GM06990 (cell line): ENCODE data around the gene CALR3.

Experiments
- DNase-seq: peaks from one replicate; pipeline ENCODE4 v3.0.0-alpha.2; 2011; ENCODE audit not compliant: insufficient read length; ENCODE audit errors: extremely low read depth
- H3K27me3 ChIP-seq: replicated peaks from 2 replicates; pipeline ENCODE4 v1.6.0; 2011; ENCODE audit warnings: low read length; ENCODE audit not compliant: control insufficient read depth, insufficient read depth
- H3K36me3 ChIP-seq: 2 replicates; pipeline ENCODE4 v1.5.1; 2011; ENCODE audit warnings: low read length; ENCODE audit not compliant: control insufficient read depth, insufficient read depth
- H3K4me3 ChIP-seq: replicated peaks from 2 replicates; pipeline ENCODE4 v1.5.1; 2011; ENCODE audit warnings: low read depth, mild to moderate bottlenecking, control low read depth, low read length
- CTCF ChIP-seq: IDR thresholded peaks from 2 replicates; pipeline ENCODE4 v1.5.1; 2011; ENCODE audit warnings: low read length, control low read depth, mild to moderate bottlenecking, inconsistent platforms; ENCODE audit not compliant: insufficient read depth, poor library complexity, severe bottlenecking

CALR3 gene

GRCh38 chr19:16458391-16459341 lies 37.3 kb downstream of the CALR3 start:
- no peaks in the 10 kb centered on the region for H3K27me3 ChIP-seq
- no peak for DNase-seq
- peaks cover 2% of the 10 kb centered on the region; the same call in 1 of the 2 replicates for H3K36me3 ChIP-seq
- no peak for TF ChIP-seq CTCF
- no peak overlapping the region for H3K4me3 ChIP-seq

GRCh38 chr19:16457954-16458331 lies 38.0 kb downstream of the CALR3 start:
- no peak overlapping the region for H3K4me3 ChIP-seq
- H3K27me3 ChIP-seq: no peaks in the 10 kb centered on the region
- DNase-seq: no peak
- TF ChIP-seq CTCF: no peak
- peaks cover 2% of the 10 kb centered on the region; the same call in 1 of the 2 replicates for H3K36me3 ChIP-seq

GRCh38 chr19:16457195-16457953 lies 38.6 kb downstream of the CALR3 start:
- peak; percentile 34 for DNase-seq
- Histone ChIP-seq H3K4me3 (peak overlapping the region; percentile 4; the same call in 1 of the 2 replicates), H3K36me3 (peaks cover 2% of the 10 kb centered on the region; the same call in 1 of the 2 replicates), H3K27me3 (no peaks in the 10 kb centered on the region)
- no peak for TF ChIP-seq CTCF

GRCh38 chr19:16456652-16457194 lies 39.2 kb downstream of the CALR3 start:
- H3K27me3 ChIP-seq: no peaks in the 10 kb centered on the region
- TF ChIP-seq CTCF: no peak
- no peak for DNase-seq
- H3K36me3 ChIP-seq: peaks cover 2% of the 10 kb centered on the region; the same call in 1 of the 2 replicates
- no peak overlapping the region for H3K4me3 ChIP-seq

GRCh38 chr19:16455489-16455888 lies 40.5 kb downstream of the CALR3 start:
- Histone ChIP-seq H3K4me3 (no peak overlapping the region), H3K36me3 (peaks cover 2% of the 10 kb centered on the region; the same call in 1 of the 2 replicates), H3K27me3 (no peaks in the 10 kb centered on the region)
- no peak for DNase-seq
- no peak for TF ChIP-seq CTCF
